ENCODE data around the gene MUC20.
"Not testable (repeated sequence)": the region's sequence is repeated elsewhere in the genome, so short reads cannot be mapped to it uniquely, and the experiment has no call there.

Gene MUC20

GRCh38 chr3:195693428-195694216 lies 27.2 kb upstream of the MUC20 start:
- DNase-seq, result no peak

GRCh38 chr3:195694217-195695076 lies 26.3 kb upstream of the MUC20 start:
- DNase-seq, result not testable (repeated sequence)

- DNase-seq, result no peak
These were observed 24.0 kb upstream of the MUC20 start for GRCh38 chr3:195696632-195697278.

- DNase-seq, result no peak
These were observed 23.0 kb upstream of the MUC20 start for GRCh38 chr3:195697582-195698324.

GRCh38 chr3:195698325-195698646 lies 22.5 kb upstream of the MUC20 start:
- DNase-seq, result no peak

GRCh38 chr3:195698647-195699387 lies 22.0 kb upstream of the MUC20 start:
- no peak for DNase-seq

GRCh38 chr3:195699388-195699771 lies 21.4 kb upstream of the MUC20 start:
- no peak for DNase-seq

GRCh38 chr3:195699860-195700259 lies 20.9 kb upstream of the MUC20 start:
- DNase-seq, result no peak

- no peak for DNase-seq
These were observed 20.5 kb upstream of the MUC20 start for GRCh38 chr3:195700319-195700718.

GRCh38 chr3:195701042-195701915 lies 19.5 kb upstream of the MUC20 start:
- DNase-seq, result no peak

GRCh38 chr3:195703776-195704175 lies 17.0 kb upstream of the MUC20 start:
- DNase-seq, result no peak

GRCh38 chr3:195704433-195704999 lies 16.3 kb upstream of the MUC20 start:
- DNase-seq, result no peak

- no peak for DNase-seq
These were observed 15.4 kb upstream of the MUC20 start for GRCh38 chr3:195705081-195705991.

- no peak for DNase-seq
These were observed 12.7 kb upstream of the MUC20 start for GRCh38 chr3:195708061-195708460.

GRCh38 chr3:195708626-195709481 lies 11.9 kb upstream of the MUC20 start:
- no peak for DNase-seq

GRCh38 chr3:195709676-195710085 lies 11.1 kb upstream of the MUC20 start:
- no peak for DNase-seq

- DNase-seq, result not testable (repeated sequence)
These were observed 10.5 kb upstream of the MUC20 start for GRCh38 chr3:195710126-195710905.

All from activated T-cell treated with anti-CD3 and anti-CD28 coated beads for 4 hours (primary cell).